ENCODE results near the gene DAW1. TPM values are rescaled to one million over a fixed set of nuclear protein-coding genes. Genes with fewer than 3 reads are reported as not detected.

Gene DAW1
- total RNA-seq, 1 experiment from 2014 or later = 2.8 TPM

DNA sequence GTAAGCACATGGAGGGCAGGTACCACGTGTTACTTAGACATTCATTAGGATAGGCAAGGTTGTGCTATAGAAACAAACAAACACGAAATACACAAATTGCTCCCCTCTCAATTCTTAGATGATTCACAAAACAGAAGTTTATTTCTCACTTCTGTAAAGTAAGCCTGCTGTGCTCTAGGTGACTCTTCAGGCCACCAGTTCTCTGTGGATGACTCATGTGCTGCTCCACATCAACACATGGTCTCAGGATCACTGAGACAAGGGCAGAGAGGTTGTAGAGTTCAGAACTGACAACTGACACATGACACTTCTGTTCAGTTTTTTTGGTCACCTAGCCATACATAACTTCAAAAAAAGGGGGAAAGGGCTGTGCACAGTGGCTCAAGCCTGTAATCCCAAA lies 70.6 kb downstream of the DAW1 start:
- CTCF ChIA-PET = no interaction called here
- POLR2A ChIA-PET (ENCODE audit: unreplicated experiment) = no interaction called here

GRCh38 chr2:227942965-227943364 lies 71.5 kb downstream of the DAW1 start:
- Histone ChIP-seq H4K20me1 (ENCODE audit: insufficient read depth) (no peaks in the 10 kb centered on the region), H2AFZ (no peak overlapping the region), H3K27me3 (ENCODE audit: insufficient read depth, low read depth) (no peaks in the 10 kb centered on the region), H3K4me3 (no peak overlapping the region), H3K9me3 (ENCODE audit: insufficient read depth, low read depth) (no peaks in the 10 kb centered on the region), H3K4me1 (replicated peaks; ENCODE audit: insufficient read depth) (no peaks in the 10 kb centered on the region), H3K27ac (no peak overlapping the region), H3K9me2 (ENCODE audit: insufficient read depth) (no peaks in the 10 kb centered on the region), H3K79me2 (ENCODE audit: low read depth) (no peaks in the 10 kb centered on the region), H3F3A (ENCODE audit: insufficient read depth, low read depth) (no peaks in the 10 kb centered on the region), H3K36me3 (ENCODE audit: low read depth) (no peaks in the 10 kb centered on the region), H3K4me2 (no peak overlapping the region)
- TF ChIP-seq EZH2 (IDR thresholded peaks at IDR 0.05; ENCODE audit: low read depth) = no peak
- TF ChIP-seq, protein P1, sequence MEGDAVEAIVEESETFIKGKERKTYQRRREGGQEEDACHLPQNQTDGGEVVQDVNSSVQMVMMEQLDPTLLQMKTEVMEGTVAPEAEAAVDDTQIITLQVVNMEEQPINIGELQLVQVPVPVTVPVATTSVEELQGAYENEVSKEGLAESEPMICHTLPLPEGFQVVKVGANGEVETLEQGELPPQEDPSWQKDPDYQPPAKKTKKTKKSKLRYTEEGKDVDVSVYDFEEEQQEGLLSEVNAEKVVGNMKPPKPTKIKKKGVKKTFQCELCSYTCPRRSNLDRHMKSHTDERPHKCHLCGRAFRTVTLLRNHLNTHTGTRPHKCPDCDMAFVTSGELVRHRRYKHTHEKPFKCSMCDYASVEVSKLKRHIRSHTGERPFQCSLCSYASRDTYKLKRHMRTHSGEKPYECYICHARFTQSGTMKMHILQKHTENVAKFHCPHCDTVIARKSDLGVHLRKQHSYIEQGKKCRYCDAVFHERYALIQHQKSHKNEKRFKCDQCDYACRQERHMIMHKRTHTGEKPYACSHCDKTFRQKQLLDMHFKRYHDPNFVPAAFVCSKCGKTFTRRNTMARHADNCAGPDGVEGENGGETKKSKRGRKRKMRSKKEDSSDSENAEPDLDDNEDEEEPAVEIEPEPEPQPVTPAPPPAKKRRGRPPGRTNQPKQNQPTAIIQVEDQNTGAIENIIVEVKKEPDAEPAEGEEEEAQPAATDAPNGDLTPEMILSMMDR (conservative IDR thresholded peaks at IDR 0.05) = no peak
- BruUV-seq (replicated peaks) = no TSS peak
- intact Hi-C loops (cut with micrococcal nuclease; ENCODE audit: unreplicated experiment) = no loop called here
- POLR2A ChIA-PET (ENCODE audit: unreplicated experiment) = no interaction called here
- DNase-seq = no peak
- CTCF ChIA-PET = no interaction called here

More for the DNA sequence above, 70.6 kb downstream of the DAW1 start:
- H3K9me2 ChIP-seq (ENCODE audit: insufficient read depth) = no peaks in the 10 kb centered on the region
- no peak overlapping the region for H2AFZ ChIP-seq
- H3F3A ChIP-seq (ENCODE audit: insufficient read depth, low read depth) = no peaks in the 10 kb centered on the region
- no peaks in the 10 kb centered on the region for H3K4me1 ChIP-seq (replicated peaks; ENCODE audit: insufficient read depth)
- no peaks in the 10 kb centered on the region for H3K27me3 ChIP-seq (ENCODE audit: insufficient read depth, low read depth)
- DNase-seq = no peak
- no peaks in the 10 kb centered on the region for H4K20me1 ChIP-seq (ENCODE audit: insufficient read depth)
- no TSS peak for BruUV-seq (replicated peaks)
- no peak overlapping the region for H3K27ac ChIP-seq
- H3K4me3 ChIP-seq = no peak overlapping the region
- H3K4me2 ChIP-seq = no peak overlapping the region
- no peaks in the 10 kb centered on the region for H3K79me2 ChIP-seq (ENCODE audit: low read depth)
- no peaks in the 10 kb centered on the region for H3K9me3 ChIP-seq (ENCODE audit: insufficient read depth, low read depth)
- H3K36me3 ChIP-seq (ENCODE audit: low read depth) = no peaks in the 10 kb centered on the region
- intact Hi-C loops (cut with micrococcal nuclease; ENCODE audit: unreplicated experiment) = no loop called here
- TF ChIP-seq, protein P1 (conservative IDR thresholded peaks at IDR 0.05) = no peak
- no peak for TF ChIP-seq EZH2 (IDR thresholded peaks at IDR 0.05; ENCODE audit: low read depth)

DNA sequence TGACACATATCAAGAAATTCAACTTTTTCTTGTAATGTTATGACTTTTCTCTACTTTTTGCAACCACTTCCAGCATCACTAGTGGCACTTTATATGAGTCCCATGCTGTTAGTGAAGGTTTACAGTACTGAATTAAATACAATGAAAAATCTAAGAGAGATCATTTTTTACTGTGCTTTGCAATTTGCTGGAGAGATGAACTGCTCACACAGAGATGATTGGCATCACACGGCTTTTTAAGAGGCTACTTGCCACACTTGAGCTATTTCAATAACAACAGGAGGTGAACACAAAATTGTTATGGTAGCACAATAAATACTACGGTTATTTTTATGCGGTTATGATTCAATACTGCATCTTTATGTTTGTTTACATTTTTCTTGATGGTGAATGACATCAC lies 88.9 kb downstream of the DAW1 start:
- no peaks in the 10 kb centered on the region for H3K79me2 ChIP-seq (ENCODE audit: low read depth)
- H3K4me1 ChIP-seq (replicated peaks; ENCODE audit: insufficient read depth) = no peaks in the 10 kb centered on the region
- TF ChIP-seq, protein P1 (conservative IDR thresholded peaks at IDR 0.05) = no peak
- no peak for TF ChIP-seq EZH2 (IDR thresholded peaks at IDR 0.05; ENCODE audit: low read depth)
- no peaks in the 10 kb centered on the region for H3K9me2 ChIP-seq (ENCODE audit: insufficient read depth)
- no peaks in the 10 kb centered on the region for H3K27me3 ChIP-seq (ENCODE audit: insufficient read depth, low read depth)
- no peaks in the 10 kb centered on the region for H3K36me3 ChIP-seq (ENCODE audit: low read depth)
- H3K9me3 ChIP-seq (ENCODE audit: insufficient read depth, low read depth) = no peaks in the 10 kb centered on the region
- DNase-seq = no peak
- no peak overlapping the region for H3K4me3 ChIP-seq
- no peak overlapping the region for H3K27ac ChIP-seq
- intact Hi-C loops (cut with micrococcal nuclease; ENCODE audit: unreplicated experiment) = no loop called here
- H2AFZ ChIP-seq = no peak overlapping the region
- no TSS peak for BruUV-seq (replicated peaks)
- no peaks in the 10 kb centered on the region for H4K20me1 ChIP-seq (ENCODE audit: insufficient read depth)
- POLR2A ChIA-PET (ENCODE audit: unreplicated experiment) = no interaction called here
- CTCF ChIA-PET = no interaction called here
- no peaks in the 10 kb centered on the region for H3F3A ChIP-seq (ENCODE audit: insufficient read depth, low read depth)
- no peak overlapping the region for H3K4me2 ChIP-seq
